WTC11 (cell line): ENCODE data around the gene HOXD8. TPM values are rescaled to one million over a fixed set of nuclear protein-coding genes. Genes with fewer than 3 reads are reported as not detected.

Source experiments
- ATAC-seq: fragments of 200-7000 bp; cut with Tn5 transposase; 2 replicates; pipeline ENCODE4 v1.10.0; 2021; ENCODE audit warnings: mild to moderate bottlenecking, moderate library complexity
- CTCF ChIA-PET: fragments of 300-600 bp; sonication (Branson Sonifier 250); formaldehyde crosslinking; loops from one replicate; lab custom pipeline; 2021; ENCODE audit warnings: antibody characterized with exemption; lab: Charles Lee
- POLR2A ChIA-PET: fragments of 350-600 bp; sonication (Branson Sonifier 250); formaldehyde crosslinking; loops from one replicate; lab custom pipeline; 2021; ENCODE audit warnings: antibody characterized with exemption; lab: Charles Lee
- DNase-seq: peaks from one replicate; pipeline ENCODE4 v3.0.0; 2021; ENCODE audit warnings: low spot score
- H3K27ac Mint-ChIP-seq: 2 replicates; pipeline ENCODE4 v1.8.0; 2021; ENCODE audit warnings: mixed read lengths
- H3K27me3 Mint-ChIP-seq: 2 replicates; pipeline ENCODE4 v1.8.0; 2021; ENCODE audit warnings: low read depth, mild to moderate bottlenecking, moderate library complexity, mixed read lengths
- H3K36me3 Mint-ChIP-seq: 2 replicates; pipeline ENCODE4 v1.8.0; 2021; ENCODE audit warnings: mixed read lengths
- H3K4me1 Mint-ChIP-seq: 2 replicates; pipeline ENCODE4 v1.8.0; 2022; ENCODE audit warnings: mixed read lengths
- H3K4me3 Mint-ChIP-seq: 2 replicates; pipeline ENCODE4 v1.8.0; 2021; ENCODE audit warnings: mild to moderate bottlenecking, moderate library complexity, mixed read lengths
- H3K9me3 Mint-ChIP-seq: 2 replicates; pipeline ENCODE4 v1.8.0; 2021; ENCODE audit warnings: mixed read lengths
- AFF4 ChIP-seq: sonication (generic); formaldehyde crosslinking; IDR thresholded peaks from 2 replicates; pipeline ENCODE4 v1.8.1; 2023; ENCODE audit warnings: mild to moderate bottlenecking, missing genetic modification reagents, borderline replicate concordance
- CREB1 ChIP-seq: sonication (generic); formaldehyde crosslinking; IDR thresholded peaks from 2 replicates; pipeline ENCODE4 v1.8.0; 2023; ENCODE audit warnings: mild to moderate bottlenecking, missing genetic modification reagents
- ELF4 ChIP-seq: sonication (generic); formaldehyde crosslinking; IDR thresholded peaks from 2 replicates; pipeline ENCODE4 v1.8.1; 2022; ENCODE audit warnings: low read depth, mild to moderate bottlenecking, moderate library complexity, missing genetic modification reagents
- ETV6 ChIP-seq: sonication (generic); formaldehyde crosslinking; IDR thresholded peaks from 2 replicates; pipeline ENCODE4 v1.8.1; 2022; ENCODE audit warnings: mild to moderate bottlenecking, missing genetic modification reagents
- FOXJ3 ChIP-seq: sonication (generic); formaldehyde crosslinking; IDR thresholded peaks from 2 replicates; pipeline ENCODE4 v1.9.0; 2021; ENCODE audit warnings: missing genetic modification reagents, mild to moderate bottlenecking, borderline replicate concordance
- FOXK1 ChIP-seq: sonication (generic); formaldehyde crosslinking; IDR thresholded peaks from 2 replicates; pipeline ENCODE4 v1.8.0; 2022; ENCODE audit warnings: mild to moderate bottlenecking, moderate library complexity, missing genetic modification reagents
- GTF2I ChIP-seq: fragments of 250-450 bp; sonication (Bioruptor Pico); conservative IDR thresholded peaks from 2 replicates; pipeline ENCODE4 v1.4.0; 2021; ENCODE audit warnings: mild to moderate bottlenecking
- JAZF1 ChIP-seq: fragments of 250-450 bp; sonication (Bioruptor Pico); IDR thresholded peaks from 2 replicates; pipeline ENCODE4 v1.9.0; 2021; ENCODE audit warnings: moderate library complexity, mild to moderate bottlenecking, inconsistent platforms
- NFYB ChIP-seq: sonication (generic); formaldehyde crosslinking; conservative IDR thresholded peaks from 2 replicates; pipeline ENCODE4 v1.8.0; 2022; ENCODE audit warnings: low read depth, missing genetic modification reagents
- RELA ChIP-seq: sonication (generic); formaldehyde crosslinking; IDR thresholded peaks from 2 replicates; pipeline ENCODE4 v1.8.1; 2022; ENCODE audit warnings: missing genetic modification reagents, mild to moderate bottlenecking, borderline replicate concordance
- SMAD3 ChIP-seq: sonication (generic); formaldehyde crosslinking; IDR thresholded peaks from 2 replicates; pipeline ENCODE4 v1.8.0; 2022; ENCODE audit warnings: missing genetic modification reagents, mild to moderate bottlenecking, borderline replicate concordance
- SOX15 ChIP-seq: fragments of 250-450 bp; sonication (Bioruptor Pico); IDR thresholded peaks from 2 replicates; pipeline ENCODE4 v1.9.0; 2021; ENCODE audit warnings: mild to moderate bottlenecking
- ZNF416 ChIP-seq: fragments of 250-450 bp; sonication (Bioruptor Pico); IDR thresholded peaks from 2 replicates; pipeline ENCODE4 v1.9.0; 2021; ENCODE audit warnings: mild to moderate bottlenecking, inconsistent platforms
- ZNF512 ChIP-seq: sonication (generic); formaldehyde crosslinking; IDR thresholded peaks from 2 replicates; pipeline ENCODE4 v1.8.1; 2022; ENCODE audit warnings: missing genetic modification reagents, borderline replicate concordance
- total RNA-seq: library from RNA; stranded (reverse); gene quantifications from 3 replicates; pipeline ENCODE4 v1.2.3, GENCODE V29; 2021
- TF ChIP-seq, protein P1 (sequence below): fragments of 250-450 bp; sonication (Bioruptor Pico); conservative IDR thresholded peaks from 2 replicates; pipeline ENCODE4 v1.9.0; 2021; ENCODE audit warnings: mild to moderate bottlenecking
- TF ChIP-seq, protein P2 (sequence below): sonication (generic); formaldehyde crosslinking; IDR thresholded peaks from 2 replicates; pipeline ENCODE4 v1.8.0; 2022; ENCODE audit warnings: mild to moderate bottlenecking, missing genetic modification reagents
- TF ChIP-seq, protein P3 (sequence below): fragments of 250-450 bp; sonication (Bioruptor Pico); IDR thresholded peaks from 2 replicates; pipeline ENCODE4 v1.8.0; 2021; ENCODE audit warnings: mild to moderate bottlenecking
- TF ChIP-seq, protein P4 (sequence below): sonication (generic); formaldehyde crosslinking; IDR thresholded peaks from 2 replicates; pipeline ENCODE4 v1.8.0; 2023; ENCODE audit warnings: missing genetic modification reagents, mild to moderate bottlenecking, borderline replicate concordance
- TF ChIP-seq, protein P5 (sequence below): sonication (generic); formaldehyde crosslinking; IDR thresholded peaks from 2 replicates; pipeline ENCODE4 v1.8.1; 2022; ENCODE audit warnings: low read depth, mild to moderate bottlenecking, moderate library complexity, missing genetic modification reagents, borderline replicate concordance

HOXD8 gene
- total RNA-seq, 1 experiment from 2014 or later, result not detected

- no peak for TF ChIP-seq AFF4 (CRISPR knock-in tag)
- TF ChIP-seq FOXJ3 (CRISPR knock-in tag), result no peak
- no peak for TF ChIP-seq CREB1
- no peak for TF ChIP-seq SOX15 (CRISPR knock-in tag)
- TF ChIP-seq, protein P1, sequence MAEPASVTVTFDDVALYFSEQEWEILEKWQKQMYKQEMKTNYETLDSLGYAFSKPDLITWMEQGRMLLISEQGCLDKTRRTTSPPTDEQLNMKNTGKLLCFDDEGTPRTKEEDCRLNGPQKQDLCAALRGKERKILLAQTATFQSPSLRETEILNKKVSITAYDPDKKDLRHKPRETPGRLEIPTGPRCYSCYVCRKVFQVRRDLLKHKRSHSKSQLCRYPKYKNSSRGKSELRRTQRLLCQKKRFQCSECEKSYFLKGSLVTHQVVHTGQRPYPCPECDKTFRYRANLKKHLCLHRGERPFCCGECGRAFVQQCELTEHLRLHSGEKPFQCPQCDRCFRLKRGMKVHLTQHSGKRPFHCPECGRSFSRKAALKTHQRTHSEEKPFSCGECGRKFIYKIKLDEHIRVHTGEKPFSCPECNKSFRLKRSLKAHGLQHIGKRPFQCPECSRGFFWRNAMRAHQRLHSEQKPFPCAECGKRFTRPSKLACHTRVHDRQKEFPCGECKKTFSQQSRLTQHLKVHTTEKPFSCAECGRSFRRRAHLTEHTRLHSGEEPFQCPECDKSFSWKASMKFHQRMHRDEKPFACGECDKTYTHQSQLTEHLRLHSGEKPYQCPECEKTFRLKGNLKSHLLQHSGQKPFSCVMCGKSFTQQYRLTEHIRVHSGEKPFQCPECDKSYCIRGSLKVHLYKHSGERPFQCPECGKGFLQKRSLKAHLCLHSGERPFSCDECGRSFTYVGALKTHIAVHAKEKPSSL (CRISPR knock-in tag), result no peak
- no peak for TF ChIP-seq ELF4 (CRISPR knock-in tag)
- TF ChIP-seq ZNF512, result no peak
- no peak for TF ChIP-seq FOXK1
- TF ChIP-seq NFYB, result no peak
These were observed 37.9 kb downstream of the HOXD8 start (continued) for GRCh38 chr2:176167398-176167797.

DNA sequence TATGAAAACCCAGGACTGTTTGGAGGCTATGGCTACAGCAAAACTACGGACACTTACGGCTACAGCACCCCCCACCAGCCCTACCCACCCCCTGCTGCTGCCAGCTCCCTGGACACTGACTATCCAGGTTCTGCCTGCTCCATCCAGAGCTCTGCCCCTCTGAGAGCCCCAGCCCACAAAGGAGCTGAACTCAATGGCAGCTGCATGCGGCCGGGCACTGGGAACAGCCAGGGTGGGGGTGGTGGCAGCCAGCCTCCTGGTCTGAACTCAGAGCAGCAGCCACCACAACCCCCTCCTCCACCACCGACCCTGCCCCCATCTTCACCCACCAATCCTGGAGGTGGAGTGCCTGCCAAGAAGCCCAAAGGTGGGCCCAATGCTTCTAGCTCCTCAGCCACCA is 39.7 kb downstream of the HOXD8 start:
- no peak for ATAC-seq
- ChIA-PET CTCF (interaction anchor here (0.7 to 1.1 kb wide), 2 partner anchors 468 to 980 kb away, joined by 3 to 6 read pairs; no protein-coding TSS in a partner anchor), POLR2A (no interaction called here)
- no peak overlapping the region for H3K27ac Mint-ChIP-seq
- peaks cover 100% of the 10 kb centered on the region for H3K27me3 Mint-ChIP-seq
- TF ChIP-seq ZNF416 (CRISPR knock-in tag) (no peak), GTF2I (no peak), FOXJ3 (CRISPR knock-in tag) (no peak), SMAD3 (CRISPR knock-in tag) (no peak), JAZF1 (CRISPR knock-in tag) (no peak), SOX15 (CRISPR knock-in tag) (no peak), RELA (CRISPR knock-in tag) (no peak), ETV6 (CRISPR knock-in tag) (no peak)
- TF ChIP-seq, protein P2, sequence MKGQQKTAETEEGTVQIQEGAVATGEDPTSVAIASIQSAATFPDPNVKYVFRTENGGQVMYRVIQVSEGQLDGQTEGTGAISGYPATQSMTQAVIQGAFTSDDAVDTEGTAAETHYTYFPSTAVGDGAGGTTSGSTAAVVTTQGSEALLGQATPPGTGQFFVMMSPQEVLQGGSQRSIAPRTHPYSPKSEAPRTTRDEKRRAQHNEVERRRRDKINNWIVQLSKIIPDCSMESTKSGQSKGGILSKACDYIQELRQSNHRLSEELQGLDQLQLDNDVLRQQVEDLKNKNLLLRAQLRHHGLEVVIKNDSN (CRISPR knock-in tag), result no peak
- TF ChIP-seq, protein P3, sequence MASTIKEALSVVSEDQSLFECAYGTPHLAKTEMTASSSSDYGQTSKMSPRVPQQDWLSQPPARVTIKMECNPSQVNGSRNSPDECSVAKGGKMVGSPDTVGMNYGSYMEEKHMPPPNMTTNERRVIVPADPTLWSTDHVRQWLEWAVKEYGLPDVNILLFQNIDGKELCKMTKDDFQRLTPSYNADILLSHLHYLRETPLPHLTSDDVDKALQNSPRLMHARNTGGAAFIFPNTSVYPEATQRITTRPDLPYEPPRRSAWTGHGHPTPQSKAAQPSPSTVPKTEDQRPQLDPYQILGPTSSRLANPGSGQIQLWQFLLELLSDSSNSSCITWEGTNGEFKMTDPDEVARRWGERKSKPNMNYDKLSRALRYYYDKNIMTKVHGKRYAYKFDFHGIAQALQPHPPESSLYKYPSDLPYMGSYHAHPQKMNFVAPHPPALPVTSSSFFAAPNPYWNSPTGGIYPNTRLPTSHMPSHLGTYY (CRISPR knock-in tag), result no peak
- TF ChIP-seq, protein P4, sequence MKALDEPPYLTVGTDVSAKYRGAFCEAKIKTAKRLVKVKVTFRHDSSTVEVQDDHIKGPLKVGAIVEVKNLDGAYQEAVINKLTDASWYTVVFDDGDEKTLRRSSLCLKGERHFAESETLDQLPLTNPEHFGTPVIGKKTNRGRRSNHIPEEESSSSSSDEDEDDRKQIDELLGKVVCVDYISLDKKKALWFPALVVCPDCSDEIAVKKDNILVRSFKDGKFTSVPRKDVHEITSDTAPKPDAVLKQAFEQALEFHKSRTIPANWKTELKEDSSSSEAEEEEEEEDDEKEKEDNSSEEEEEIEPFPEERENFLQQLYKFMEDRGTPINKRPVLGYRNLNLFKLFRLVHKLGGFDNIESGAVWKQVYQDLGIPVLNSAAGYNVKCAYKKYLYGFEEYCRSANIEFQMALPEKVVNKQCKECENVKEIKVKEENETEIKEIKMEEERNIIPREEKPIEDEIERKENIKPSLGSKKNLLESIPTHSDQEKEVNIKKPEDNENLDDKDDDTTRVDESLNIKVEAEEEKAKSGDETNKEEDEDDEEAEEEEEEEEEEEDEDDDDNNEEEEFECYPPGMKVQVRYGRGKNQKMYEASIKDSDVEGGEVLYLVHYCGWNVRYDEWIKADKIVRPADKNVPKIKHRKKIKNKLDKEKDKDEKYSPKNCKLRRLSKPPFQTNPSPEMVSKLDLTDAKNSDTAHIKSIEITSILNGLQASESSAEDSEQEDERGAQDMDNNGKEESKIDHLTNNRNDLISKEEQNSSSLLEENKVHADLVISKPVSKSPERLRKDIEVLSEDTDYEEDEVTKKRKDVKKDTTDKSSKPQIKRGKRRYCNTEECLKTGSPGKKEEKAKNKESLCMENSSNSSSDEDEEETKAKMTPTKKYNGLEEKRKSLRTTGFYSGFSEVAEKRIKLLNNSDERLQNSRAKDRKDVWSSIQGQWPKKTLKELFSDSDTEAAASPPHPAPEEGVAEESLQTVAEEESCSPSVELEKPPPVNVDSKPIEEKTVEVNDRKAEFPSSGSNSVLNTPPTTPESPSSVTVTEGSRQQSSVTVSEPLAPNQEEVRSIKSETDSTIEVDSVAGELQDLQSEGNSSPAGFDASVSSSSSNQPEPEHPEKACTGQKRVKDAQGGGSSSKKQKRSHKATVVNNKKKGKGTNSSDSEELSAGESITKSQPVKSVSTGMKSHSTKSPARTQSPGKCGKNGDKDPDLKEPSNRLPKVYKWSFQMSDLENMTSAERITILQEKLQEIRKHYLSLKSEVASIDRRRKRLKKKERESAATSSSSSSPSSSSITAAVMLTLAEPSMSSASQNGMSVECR (CRISPR knock-in tag), result no peak
- TF ChIP-seq, protein P5, sequence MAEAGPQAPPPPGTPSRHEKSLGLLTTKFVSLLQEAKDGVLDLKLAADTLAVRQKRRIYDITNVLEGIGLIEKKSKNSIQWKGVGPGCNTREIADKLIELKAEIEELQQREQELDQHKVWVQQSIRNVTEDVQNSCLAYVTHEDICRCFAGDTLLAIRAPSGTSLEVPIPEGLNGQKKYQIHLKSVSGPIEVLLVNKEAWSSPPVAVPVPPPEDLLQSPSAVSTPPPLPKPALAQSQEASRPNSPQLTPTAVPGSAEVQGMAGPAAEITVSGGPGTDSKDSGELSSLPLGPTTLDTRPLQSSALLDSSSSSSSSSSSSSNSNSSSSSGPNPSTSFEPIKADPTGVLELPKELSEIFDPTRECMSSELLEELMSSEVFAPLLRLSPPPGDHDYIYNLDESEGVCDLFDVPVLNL (CRISPR knock-in tag), result no peak
- H3K9me3 Mint-ChIP-seq, result no peaks in the 10 kb centered on the region
- no peak for DNase-seq
- no peak overlapping the region for H3K4me3 Mint-ChIP-seq
- H3K4me1 Mint-ChIP-seq, result peaks cover 21% of the 10 kb centered on the region
- H3K36me3 Mint-ChIP-seq, result peaks cover 4% of the 10 kb centered on the region; the same call in 1 of the 2 replicates
